ENCODE data around the gene RTN4IP1. TPM values are rescaled to one million over a fixed set of nuclear protein-coding genes. Genes with fewer than 3 reads are reported as not detected.
A peak's percentile ranks its signal among the peaks of the same experiment; 100 is the strongest.
"Not testable (repeated sequence)": the region's sequence is repeated elsewhere in the genome, so short reads cannot be mapped to it uniquely, and the experiment has no call there.

Gene RTN4IP1
- total RNA-seq, 2 donors from 2014 or later = 5.5 to 7.0 TPM

DNA sequence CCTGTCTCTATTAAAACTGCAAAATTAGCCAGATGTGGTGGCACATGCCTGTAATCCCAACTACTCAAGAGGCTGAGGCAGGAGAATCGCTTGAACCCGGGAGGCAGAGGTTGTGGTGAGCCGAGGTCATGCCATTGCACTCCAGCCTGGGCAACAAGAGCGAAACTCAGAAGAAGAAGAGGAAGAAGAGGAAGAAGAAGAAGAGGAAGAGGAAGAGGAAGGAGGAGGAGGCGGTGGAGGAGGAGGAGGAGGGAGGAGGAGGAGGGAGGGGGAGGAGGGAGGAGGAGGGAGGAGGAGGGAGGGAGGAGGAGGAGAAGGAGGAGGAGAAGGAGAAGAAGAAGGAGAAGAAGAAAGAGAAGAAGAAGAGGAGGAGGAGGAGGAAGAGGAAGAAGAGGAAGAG is 40.4 kb downstream of the RTN4IP1 start:
- H3K27me3 Mint-ChIP-seq, H3K9me3 Mint-ChIP-seq, H3K36me3 Mint-ChIP-seq: not testable (repeated sequence)

DNA sequence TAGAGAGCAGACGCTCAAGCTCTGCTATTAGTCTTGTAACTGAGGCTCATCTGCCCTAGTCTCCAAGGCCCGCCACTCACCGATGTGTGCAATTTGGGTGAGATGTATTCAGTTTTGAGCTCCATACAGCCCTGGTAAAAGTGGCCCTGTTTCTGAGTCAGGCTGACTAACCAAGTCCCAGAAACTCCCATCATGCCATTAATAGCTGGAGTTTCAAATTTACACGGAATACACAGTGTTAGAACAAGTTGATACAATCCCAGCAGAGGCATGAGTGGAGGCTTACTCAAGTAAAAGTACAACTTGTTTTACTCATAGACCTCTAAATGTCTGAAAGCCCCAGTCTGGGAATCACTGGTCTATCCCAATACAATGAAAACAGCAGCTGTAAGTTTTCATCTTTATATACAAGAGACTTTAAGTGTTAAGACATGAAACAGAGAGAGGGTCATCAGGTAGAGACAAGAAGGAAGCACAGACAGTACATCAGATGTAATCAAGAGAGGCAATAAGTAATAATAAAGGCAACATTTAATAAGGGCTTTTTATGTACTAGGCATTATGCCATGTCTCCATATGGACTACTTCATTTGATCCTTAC is 42.4 kb downstream of the RTN4IP1 start:
- H3K36me3 Mint-ChIP-seq = peaks cover 7% of the 10 kb centered on the region
- ATAC-seq (no peak), DNase-seq (ENCODE audit: low spot score) (no peak)
- no peak overlapping the region for H3K27ac Mint-ChIP-seq
- H3K4me3 Mint-ChIP-seq = no peak overlapping the region
- H3K27me3 Mint-ChIP-seq = no peaks in the 10 kb centered on the region
- no peaks in the 10 kb centered on the region for H3K4me1 Mint-ChIP-seq (ENCODE audit: low read depth in 2 of 2)
- H3K9me3 Mint-ChIP-seq = no peaks in the 10 kb centered on the region

More for the DNA sequence above, 40.4 kb downstream of the RTN4IP1 start:
- H3K4me3 Mint-ChIP-seq; H3K27ac Mint-ChIP-seq; ATAC-seq; H3K4me1 Mint-ChIP-seq (ENCODE audit: low read depth in 2 of 2); DNase-seq (ENCODE audit: low spot score): not testable (repeated sequence)

GRCh38 chr6:106581468-106581867 is 47.8 kb downstream of the RTN4IP1 start:
- no peak overlapping the region for H3K4me3 Mint-ChIP-seq
- ATAC-seq = no peak
- H3K27me3 Mint-ChIP-seq = no peaks in the 10 kb centered on the region
- DNase-seq (ENCODE audit: low spot score) = no peak
- peaks cover 8% of the 10 kb centered on the region for H3K36me3 Mint-ChIP-seq
- no peaks in the 10 kb centered on the region for H3K9me3 Mint-ChIP-seq
- no peaks in the 10 kb centered on the region for H3K4me1 Mint-ChIP-seq (ENCODE audit: low read depth in 2 of 2)
- no peak overlapping the region for H3K27ac Mint-ChIP-seq

- DNase-seq (ENCODE audit: low spot score) = no peak
- no peak for ATAC-seq
- no peak overlapping the region for H3K27ac Mint-ChIP-seq
- peaks cover 8% of the 10 kb centered on the region for H3K36me3 Mint-ChIP-seq
- H3K4me3 Mint-ChIP-seq = no peak overlapping the region
- H3K27me3 Mint-ChIP-seq = no peaks in the 10 kb centered on the region
- no peaks in the 10 kb centered on the region for H3K9me3 Mint-ChIP-seq
- no peaks in the 10 kb centered on the region for H3K4me1 Mint-ChIP-seq (ENCODE audit: low read depth in 2 of 2)
These were observed 50.0 kb downstream of the RTN4IP1 start for GRCh38 chr6:106579281-106579680.

- H3K27me3 Mint-ChIP-seq = no peaks in the 10 kb centered on the region
- DNase-seq (ENCODE audit: low spot score) (no peak), ATAC-seq (no peak)
- no peaks in the 10 kb centered on the region for H3K9me3 Mint-ChIP-seq
- H3K4me1 Mint-ChIP-seq (ENCODE audit: low read depth in 2 of 2) = peaks cover 0 to 2% of the 10 kb centered on the region in 2 donors
- H3K27ac Mint-ChIP-seq = no peak overlapping the region
- no peak overlapping the region for H3K4me3 Mint-ChIP-seq
- no peaks in the 10 kb centered on the region for H3K36me3 Mint-ChIP-seq
These were observed 54.4 kb downstream of the RTN4IP1 start for GRCh38 chr6:106574741-106575458.

DNA sequence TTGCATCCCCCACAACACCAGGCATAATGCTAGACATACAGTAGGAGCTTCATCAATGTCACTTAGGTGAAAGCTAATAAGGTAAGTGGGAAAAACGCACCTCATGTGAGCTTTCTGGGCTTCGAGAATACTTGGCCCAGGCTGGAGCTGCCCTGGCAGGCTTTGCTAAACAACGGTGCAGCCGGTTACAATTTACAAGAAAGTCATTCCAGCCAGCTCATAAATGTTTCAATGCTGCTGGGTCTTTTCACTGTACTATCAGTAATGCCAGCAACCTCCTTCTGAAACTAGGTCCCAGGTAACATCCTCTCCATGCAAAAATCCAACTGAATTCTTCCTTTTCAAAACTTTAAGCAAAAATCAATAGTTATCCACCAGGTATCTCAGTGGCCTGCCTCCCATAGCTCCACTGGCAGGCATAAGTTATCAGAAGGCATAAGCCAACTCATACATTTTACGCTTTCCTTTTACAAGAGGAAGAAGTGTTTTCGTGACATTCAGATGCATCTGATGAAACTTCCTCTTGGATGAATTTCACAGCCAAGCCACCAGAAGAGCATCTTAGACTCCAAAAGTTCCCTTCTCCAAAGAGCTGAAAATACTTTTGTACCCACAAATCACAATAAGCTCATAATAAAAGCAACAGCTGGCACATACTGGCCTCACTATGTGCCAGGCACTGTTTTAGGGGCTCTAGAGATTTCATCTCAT is 56.3 kb downstream of the RTN4IP1 start:
- no peaks in the 10 kb centered on the region for H3K36me3 Mint-ChIP-seq
- H3K4me3 Mint-ChIP-seq = no peak overlapping the region
- ATAC-seq (no peak), DNase-seq (ENCODE audit: low spot score) (no peak)
- H3K27me3 Mint-ChIP-seq = no peaks in the 10 kb centered on the region
- no peak overlapping the region for H3K27ac Mint-ChIP-seq
- H3K4me1 Mint-ChIP-seq (ENCODE audit: low read depth in 2 of 2) = peaks cover 0 to 2% of the 10 kb centered on the region in 2 donors
- H3K9me3 Mint-ChIP-seq = no peaks in the 10 kb centered on the region

GRCh38 chr6:106572436-106572835 is 56.9 kb downstream of the RTN4IP1 start:
- Mint-ChIP-seq H3K27ac (no peak overlapping the region), H3K4me3 (no peak overlapping the region), H3K4me1 (ENCODE audit: low read depth in 2 of 2) (peaks cover 0 to 2% of the 10 kb centered on the region in 2 donors), H3K27me3 (no peaks in the 10 kb centered on the region), H3K36me3 (no peaks in the 10 kb centered on the region), H3K9me3 (no peaks in the 10 kb centered on the region)
- ATAC-seq (no peak), DNase-seq (ENCODE audit: low spot score) (no peak)

DNA sequence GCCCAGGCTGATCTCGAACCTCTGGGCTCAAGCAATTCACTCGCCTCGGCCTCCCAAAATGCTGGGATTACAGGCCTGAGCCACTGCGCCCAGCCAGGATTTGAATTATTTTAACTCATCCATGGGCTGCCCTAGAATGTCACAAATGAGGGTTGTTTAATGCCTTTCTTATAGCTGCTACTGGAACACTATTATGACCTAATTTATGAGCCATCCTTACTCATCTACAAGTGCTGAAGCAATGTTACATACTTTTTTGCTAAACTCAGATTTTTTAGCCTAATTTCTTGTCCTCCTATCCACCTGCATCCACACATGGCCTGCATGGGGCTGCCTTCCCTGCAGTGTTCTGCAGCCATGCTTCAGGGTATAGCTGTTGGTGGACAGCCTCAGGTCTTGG is 59.9 kb downstream of the RTN4IP1 start:
- Mint-ChIP-seq H3K27ac (no peak overlapping the region), H3K9me3 (no peaks in the 10 kb centered on the region), H3K4me3 (no peak overlapping the region), H3K4me1 (ENCODE audit: low read depth in 2 of 2) (peaks cover 0 to 2% of the 10 kb centered on the region in 2 donors), H3K27me3 (no peaks in the 10 kb centered on the region), H3K36me3 (no peaks in the 10 kb centered on the region)
- ATAC-seq = no peak
- no peak for DNase-seq (ENCODE audit: low spot score)

GRCh38 chr6:106568530-106568929 is 60.8 kb downstream of the RTN4IP1 start:
- no peak overlapping the region for H3K4me3 Mint-ChIP-seq
- peaks cover 0 to 2% of the 10 kb centered on the region in 2 donors for H3K4me1 Mint-ChIP-seq (ENCODE audit: low read depth in 2 of 2)
- DNase-seq (ENCODE audit: low spot score) (no peak), ATAC-seq (no peak)
- peak overlapping the region in 1 of 2 donors; percentile 6 for H3K27ac Mint-ChIP-seq
- no peaks in the 10 kb centered on the region for H3K27me3 Mint-ChIP-seq
- H3K9me3 Mint-ChIP-seq = no peaks in the 10 kb centered on the region
- H3K36me3 Mint-ChIP-seq = peaks cover 5% of the 10 kb centered on the region

DNA sequence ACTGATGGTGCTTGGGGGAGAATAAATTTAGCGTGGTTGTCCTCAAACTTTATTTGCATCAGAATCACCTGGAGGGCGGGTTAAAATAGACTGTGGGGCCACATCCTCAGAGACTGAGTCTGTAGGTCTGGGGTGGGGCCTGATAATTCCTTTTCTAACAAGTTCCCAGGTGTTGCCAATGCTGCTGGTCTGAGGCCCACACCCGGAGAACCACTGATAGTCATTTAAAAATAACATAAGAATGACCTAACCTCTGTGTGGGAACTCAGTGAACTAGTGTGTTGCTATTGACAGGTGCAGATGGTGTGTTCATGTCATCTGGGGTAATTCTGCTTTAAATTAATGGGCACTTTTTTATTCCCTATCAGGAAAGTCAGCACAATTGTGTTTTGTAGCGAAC is 64.8 kb downstream of the RTN4IP1 start:
- no peak for ATAC-seq
- H3K27me3 Mint-ChIP-seq = no peaks in the 10 kb centered on the region
- H3K4me3 Mint-ChIP-seq = no peak overlapping the region
- peak overlapping the region in 1 of 2 donors; percentile 13 for H3K27ac Mint-ChIP-seq
- H3K9me3 Mint-ChIP-seq = no peaks in the 10 kb centered on the region
- no peak for DNase-seq (ENCODE audit: low spot score)
- peaks cover 0 to 7% of the 10 kb centered on the region in 2 donors for H3K4me1 Mint-ChIP-seq (ENCODE audit: low read depth in 2 of 2)
- peaks cover 5% of the 10 kb centered on the region for H3K36me3 Mint-ChIP-seq

DNA sequence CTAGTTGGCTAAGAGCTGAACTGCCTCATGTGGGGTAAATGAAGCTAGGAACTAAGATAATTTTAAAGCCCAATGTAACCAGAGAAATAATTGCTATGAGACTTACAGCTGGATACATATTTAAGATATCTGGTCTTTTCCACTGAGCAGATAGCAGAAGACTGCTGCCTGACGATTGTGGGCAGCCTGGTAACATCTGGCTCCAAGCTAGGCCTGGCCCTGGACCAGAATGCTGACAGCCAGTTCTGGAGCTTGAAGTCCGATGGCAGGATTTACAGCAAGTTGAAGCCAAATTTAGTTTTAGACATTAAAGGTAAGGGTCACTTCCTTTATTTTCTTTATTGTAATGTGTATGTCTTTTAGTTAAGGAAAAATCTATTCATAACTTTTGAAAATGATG is 65.7 kb downstream of the RTN4IP1 start:
- H3K4me1 Mint-ChIP-seq (ENCODE audit: low read depth in 2 of 2) = peaks cover 0 to 7% of the 10 kb centered on the region in 2 donors
- peaks cover 5% of the 10 kb centered on the region for H3K36me3 Mint-ChIP-seq
- ATAC-seq (no peak), DNase-seq (ENCODE audit: low spot score) (no peak)
- H3K27me3 Mint-ChIP-seq = no peaks in the 10 kb centered on the region
- no peaks in the 10 kb centered on the region for H3K9me3 Mint-ChIP-seq
- no peak overlapping the region for H3K4me3 Mint-ChIP-seq
- H3K27ac Mint-ChIP-seq = peak overlapping the region in 1 of 2 donors; percentile 13

GRCh38 chr6:106561686-106562405 is 67.5 kb downstream of the RTN4IP1 start:
- no peak overlapping the region for H3K27ac Mint-ChIP-seq
- H3K27me3 Mint-ChIP-seq = no peaks in the 10 kb centered on the region
- no peaks in the 10 kb centered on the region for H3K9me3 Mint-ChIP-seq
- H3K4me1 Mint-ChIP-seq (ENCODE audit: low read depth in 2 of 2) = peaks cover 0 to 7% of the 10 kb centered on the region in 2 donors
- H3K4me3 Mint-ChIP-seq = no peak overlapping the region
- H3K36me3 Mint-ChIP-seq = peaks cover 5% of the 10 kb centered on the region
- ATAC-seq (no peak), DNase-seq (ENCODE audit: low spot score) (no peak)

- Mint-ChIP-seq H3K9me3 (no peaks in the 10 kb centered on the region), H3K4me3 (no peak overlapping the region), H3K4me1 (ENCODE audit: low read depth in 2 of 2) (peaks cover 0 to 7% of the 10 kb centered on the region in 2 donors), H3K27ac (no peak overlapping the region), H3K36me3 (peaks cover 5% of the 10 kb centered on the region), H3K27me3 (no peaks in the 10 kb centered on the region)
- no peak for DNase-seq (ENCODE audit: low spot score)
- no peak for ATAC-seq
These were observed 68.2 kb downstream of the RTN4IP1 start for GRCh38 chr6:106560996-106561685.
